Thyroid gland (tissue), 4 donors: ENCODE results near the gene EPN1.

Experiments used
- POLR2A ChIP-seq, 2 donors: fragments of 450-650 bp; IDR thresholded peaks; one replicate each; pipeline ENCODE4 v1.6.1; 2017; ENCODE audit warnings: antibody characterized with exemption in 2 of 2, mild to moderate bottlenecking in 2 of 2, moderate library complexity in 1 of 2
- TF ChIP-seq, protein P1 (sequence below), 6 experiments: fragments of 200-600 bp in 3 of 6; fragments of 450-650 bp in 3 of 6; sonication (generic) in 3 of 6; IDR thresholded peaks; one replicate each; pipeline ENCODE4 v1.5.1; 2016 to 2019; ENCODE audit warnings: antibody characterized with exemption in 6 of 6, mild to moderate bottlenecking in 2 of 6, inconsistent platforms in 1 of 6, moderate library complexity in 1 of 6

DNA sequence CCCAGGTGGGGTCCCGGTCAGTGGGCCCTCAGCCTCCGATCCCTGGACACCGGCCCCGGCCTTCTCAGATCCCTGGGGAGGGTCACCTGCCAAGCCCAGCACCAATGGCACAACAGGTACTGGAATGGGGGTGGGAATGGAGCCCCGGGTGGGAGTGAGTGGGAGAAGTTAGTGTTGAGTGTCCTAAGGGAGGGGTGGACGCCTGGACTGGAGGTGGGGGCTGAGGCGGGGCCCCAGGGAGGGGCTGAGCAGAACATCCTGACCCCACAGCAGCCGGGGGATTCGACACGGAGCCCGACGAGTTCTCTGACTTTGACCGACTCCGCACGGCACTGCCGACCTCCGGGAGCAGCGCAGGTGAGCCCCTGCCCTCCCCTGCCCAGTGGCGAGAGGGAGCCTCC lies 17.7 kb downstream of the EPN1 start:
- TF ChIP-seq POLR2A (IDR thresholded peaks at IDR 0.05) = no peak
- TF ChIP-seq, protein P1, sequence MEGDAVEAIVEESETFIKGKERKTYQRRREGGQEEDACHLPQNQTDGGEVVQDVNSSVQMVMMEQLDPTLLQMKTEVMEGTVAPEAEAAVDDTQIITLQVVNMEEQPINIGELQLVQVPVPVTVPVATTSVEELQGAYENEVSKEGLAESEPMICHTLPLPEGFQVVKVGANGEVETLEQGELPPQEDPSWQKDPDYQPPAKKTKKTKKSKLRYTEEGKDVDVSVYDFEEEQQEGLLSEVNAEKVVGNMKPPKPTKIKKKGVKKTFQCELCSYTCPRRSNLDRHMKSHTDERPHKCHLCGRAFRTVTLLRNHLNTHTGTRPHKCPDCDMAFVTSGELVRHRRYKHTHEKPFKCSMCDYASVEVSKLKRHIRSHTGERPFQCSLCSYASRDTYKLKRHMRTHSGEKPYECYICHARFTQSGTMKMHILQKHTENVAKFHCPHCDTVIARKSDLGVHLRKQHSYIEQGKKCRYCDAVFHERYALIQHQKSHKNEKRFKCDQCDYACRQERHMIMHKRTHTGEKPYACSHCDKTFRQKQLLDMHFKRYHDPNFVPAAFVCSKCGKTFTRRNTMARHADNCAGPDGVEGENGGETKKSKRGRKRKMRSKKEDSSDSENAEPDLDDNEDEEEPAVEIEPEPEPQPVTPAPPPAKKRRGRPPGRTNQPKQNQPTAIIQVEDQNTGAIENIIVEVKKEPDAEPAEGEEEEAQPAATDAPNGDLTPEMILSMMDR (IDR thresholded peaks at IDR 0.05) = no peak
